SK-N-SH (cell line): ENCODE measurements around the gene CDC34. TPM values are rescaled to one million over a fixed set of nuclear protein-coding genes. Genes with fewer than 3 reads are reported as not detected.

Experiments
- CTCF ChIA-PET: fragments of 300-600, 350-600 bp; formaldehyde crosslinking; extraction: SDS; loops from one replicate; lab custom pipeline; 2021; lab: Yijun Ruan, JAX
- POLR2A ChIA-PET: fragments of 350-600 bp; sonication (Branson Sonifier 250); formaldehyde crosslinking; extraction: SDS; loops from one replicate; lab custom pipeline; 2020; ENCODE audit warnings: antibody characterized with exemption, inconsistent platforms; lab: Yijun Ruan, JAX
- DNase-seq: peaks from one replicate; pipeline ENCODE4 v3.0.0; 2012
- H2AFZ ChIP-seq: fragments of 200-600 bp; sonication (generic); 2 replicates; pipeline ENCODE4 v1.8.1; 2016; ENCODE audit warnings: antibody characterized with exemption, mild to moderate bottlenecking, low read depth
- H3F3A ChIP-seq: fragments of 200-600 bp; sonication (generic); replicated peaks from 2 replicates; pipeline ENCODE3; 2016; ENCODE audit warnings: antibody characterized with exemption, mild to moderate bottlenecking; ENCODE audit not compliant: insufficient read depth
- H3K27ac ChIP-seq, 2 experiments: fragments of 200-500 bp in 1 of 2; fragments of 200-600 bp in 1 of 2; sonication (Bioruptor generic) in 1 of 2; sonication (generic), shearing (Covaris generic) in 1 of 2; 2 replicates each; pipeline versions ENCODE4 v1.5.1 to v1.6.1; 2014 to 2016; ENCODE audit warnings: low read depth in 2 of 2, inconsistent platforms in 1 of 2, low read length in 1 of 2, mild to moderate bottlenecking in 1 of 2, mixed read lengths in 1 of 2
- H3K27me3 ChIP-seq: fragments of 200-600 bp; sonication (generic), shearing (Covaris generic); 2 replicates; pipeline ENCODE4 v1.6.1; 2016; ENCODE audit warnings: mixed run types; ENCODE audit not compliant: insufficient read depth
- H3K36me3 ChIP-seq, 2 experiments: fragments of 200-500 bp in 1 of 2; fragments of 200-600 bp in 1 of 2; sonication (Bioruptor generic) in 1 of 2; sonication (generic) in 1 of 2; replicated peaks in 1 of 2; 2 replicates each; pipeline versions ENCODE3 to v1.5.1; 2014 to 2016; ENCODE audit warnings: low read length in 1 of 2, mild to moderate bottlenecking in 1 of 2; ENCODE audit not compliant: insufficient read depth in 2 of 2, control insufficient read depth in 1 of 2
- H3K4me1 ChIP-seq, 2 experiments: fragments of 200-500 bp in 1 of 2; fragments of 200-600 bp in 1 of 2; sonication (Bioruptor generic) in 1 of 2; sonication (generic), shearing (Covaris generic) in 1 of 2; 2 replicates each; pipeline versions ENCODE4 v1.5.1 to v1.6.1; 2014 to 2016; ENCODE audit warnings: low read depth in 1 of 2, low read length in 1 of 2, mixed run types in 1 of 2; ENCODE audit not compliant: insufficient read depth in 2 of 2, control insufficient read depth in 1 of 2
- H3K4me2 ChIP-seq: fragments of 200-600 bp; sonication (generic), shearing (Covaris generic); 2 replicates; pipeline ENCODE4 v1.6.1; 2017; ENCODE audit warnings: mixed run types
- H3K4me3 ChIP-seq, 2 experiments: fragments of 200-500 bp in 1 of 2; fragments of 200-600 bp in 1 of 2; sonication (Bioruptor generic) in 1 of 2; sonication (generic), shearing (Covaris generic) in 1 of 2; 2 replicates each; pipeline versions ENCODE4 v1.5.1 to v1.8.1; 2014 to 2016; ENCODE audit warnings: low read depth in 2 of 2, inconsistent platforms in 1 of 2, low read length in 1 of 2, mild to moderate bottlenecking in 1 of 2, mixed read lengths in 1 of 2, moderate library complexity in 1 of 2
- H3K79me2 ChIP-seq: fragments of 200-600 bp; sonication (generic); 2 replicates; pipeline ENCODE4 v1.8.1; 2017; ENCODE audit warnings: mild to moderate bottlenecking; ENCODE audit not compliant: insufficient read depth
- H3K9ac ChIP-seq: fragments of 200-600 bp; sonication (generic); 2 replicates; pipeline ENCODE4 v1.6.1; 2017; ENCODE audit warnings: mixed run types
- H3K9me2 ChIP-seq: fragments of 200-600 bp; sonication (generic); 2 replicates; pipeline ENCODE4 v1.6.1; 2017; ENCODE audit warnings: mixed run types
- H3K9me3 ChIP-seq: fragments of 200-600 bp; sonication (generic); 2 replicates; pipeline ENCODE4 v1.6.1; 2017; ENCODE audit warnings: mixed run types, mild to moderate bottlenecking, moderate library complexity
- H4K20me1 ChIP-seq: fragments of 200-600 bp; sonication (generic); 2 replicates; pipeline ENCODE4 v1.6.1; 2017; ENCODE audit warnings: mild to moderate bottlenecking, mixed run types; ENCODE audit not compliant: insufficient read depth
- GATA2 ChIP-seq: sonication (generic); formaldehyde crosslinking; IDR thresholded peaks from 2 replicates; pipeline ENCODE4 v1.5.0; 2020; ENCODE audit warnings: mild to moderate bottlenecking, missing genetic modification reagents
- NFIC ChIP-seq: IDR thresholded peaks from 2 replicates; pipeline ENCODE4 v1.4.0; 2012; ENCODE audit warnings: borderline replicate concordance
- RAD21 ChIP-seq: IDR thresholded peaks from 2 replicates; pipeline ENCODE4 v1.6.1; 2012; ENCODE audit warnings: mild to moderate bottlenecking, low read length
- RFX5 ChIP-seq: IDR thresholded peaks from 2 replicates; pipeline ENCODE4 v1.6.1; 2012; ENCODE audit warnings: mild to moderate bottlenecking, improper control_type of control experiment, low read length
- SIN3A ChIP-seq: IDR thresholded peaks from 2 replicates; pipeline ENCODE4 v1.6.1; 2012; ENCODE audit warnings: low read depth, mild to moderate bottlenecking, low read length, moderate library complexity, borderline replicate concordance
- TEAD4 ChIP-seq: IDR thresholded peaks from 2 replicates; pipeline ENCODE4 v1.4.0; 2012; ENCODE audit warnings: mild to moderate bottlenecking, borderline replicate concordance; ENCODE audit not compliant: insufficient read depth
- WGBS: methylation state at CpG from one replicate; pipeline ENCODE4 v1.1.6; 2017; ENCODE audit warnings: low lambda C conversion rate; 5-methylcytosine and 5-hydroxymethylcytosine counted together
- polyA plus RNA-seq, 3 experiments: library from polyadenylated mRNA; depleted of rRNA; stranded (reverse); fragments of >200 nt; gene quantifications; 2 replicates each; pipeline ENCODE4 v1.2.3, GENCODE V29; 2012
- TF ChIP-seq, protein P1 (sequence below): IDR thresholded peaks from 2 replicates; pipeline ENCODE4 v1.4.0; 2012; ENCODE audit warnings: low read depth, borderline replicate concordance
- TF ChIP-seq, protein P2 (sequence below): fragments of 200-600 bp; sonication (generic); IDR thresholded peaks from 2 replicates; pipeline ENCODE4 v1.6.1; 2017; ENCODE audit warnings: antibody characterized with exemption, mild to moderate bottlenecking, moderate library complexity
- TF ChIP-seq, protein P3 (sequence below): fragments of 150-350 bp; IDR thresholded peaks from 2 replicates; pipeline ENCODE4 v1.6.1; 2017; ENCODE audit warnings: antibody characterized with exemption, low read length, low read depth, borderline replicate concordance
- TF ChIP-seq, protein P4 (sequence below): IDR thresholded peaks from 2 replicates; pipeline ENCODE4; 2012
- TF ChIP-seq, protein P5 (sequence below): fragments of 150-350 bp; IDR thresholded peaks from 2 replicates; pipeline ENCODE4 v1.6.1; 2016; ENCODE audit warnings: mild to moderate bottlenecking, low read depth, low read length

Gene CDC34
- polyA plus RNA-seq, 1 of the 3 experiments (the other 2 are of a cell fraction): 96.7 TPM

DNA sequence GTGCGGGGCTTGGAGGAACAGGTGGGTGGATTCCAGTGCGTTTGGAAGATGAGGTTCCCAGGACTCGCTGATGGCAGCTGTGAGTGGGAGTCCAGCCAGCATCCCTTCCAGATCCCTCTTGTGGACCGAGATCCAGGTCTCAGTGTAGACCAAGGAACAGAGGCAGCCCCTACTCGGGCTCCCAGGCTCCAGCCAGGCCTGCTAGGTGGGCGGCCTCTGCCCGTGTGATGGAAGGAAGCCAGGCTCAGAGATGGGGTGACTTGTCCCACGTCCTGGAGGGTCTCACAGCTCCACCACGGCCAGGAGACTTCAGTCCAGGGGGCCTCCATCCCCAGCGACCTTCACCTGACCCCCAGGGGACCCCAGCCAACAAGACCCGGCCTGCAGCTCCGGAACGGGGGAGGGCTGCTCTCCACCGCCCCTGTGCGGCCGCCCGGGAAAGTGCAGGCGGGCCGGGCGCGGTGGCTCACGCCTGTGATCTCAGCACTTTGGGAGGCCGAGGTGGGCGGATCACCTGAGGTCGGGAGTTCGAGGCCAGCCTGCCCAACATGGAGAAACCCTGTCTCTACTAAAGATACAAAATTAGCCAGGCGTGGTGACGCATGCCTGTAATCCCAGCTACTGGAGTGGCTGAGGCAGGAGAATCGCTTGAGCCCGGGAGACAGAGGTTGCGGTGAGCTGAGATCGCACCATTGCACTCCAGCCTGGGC lies 36.0 kb upstream of the CDC34 start:
- peak; percentile 84 for DNase-seq
- H3K36me3 ChIP-seq: no peaks in the 10 kb centered on the region
- no peaks in the 10 kb centered on the region for H4K20me1 ChIP-seq
- no peaks in the 10 kb centered on the region; a peak in 1 of 4 replicates for H3K4me1 ChIP-seq
- no peak overlapping the region for H2AFZ ChIP-seq
- TF ChIP-seq, protein P1, sequence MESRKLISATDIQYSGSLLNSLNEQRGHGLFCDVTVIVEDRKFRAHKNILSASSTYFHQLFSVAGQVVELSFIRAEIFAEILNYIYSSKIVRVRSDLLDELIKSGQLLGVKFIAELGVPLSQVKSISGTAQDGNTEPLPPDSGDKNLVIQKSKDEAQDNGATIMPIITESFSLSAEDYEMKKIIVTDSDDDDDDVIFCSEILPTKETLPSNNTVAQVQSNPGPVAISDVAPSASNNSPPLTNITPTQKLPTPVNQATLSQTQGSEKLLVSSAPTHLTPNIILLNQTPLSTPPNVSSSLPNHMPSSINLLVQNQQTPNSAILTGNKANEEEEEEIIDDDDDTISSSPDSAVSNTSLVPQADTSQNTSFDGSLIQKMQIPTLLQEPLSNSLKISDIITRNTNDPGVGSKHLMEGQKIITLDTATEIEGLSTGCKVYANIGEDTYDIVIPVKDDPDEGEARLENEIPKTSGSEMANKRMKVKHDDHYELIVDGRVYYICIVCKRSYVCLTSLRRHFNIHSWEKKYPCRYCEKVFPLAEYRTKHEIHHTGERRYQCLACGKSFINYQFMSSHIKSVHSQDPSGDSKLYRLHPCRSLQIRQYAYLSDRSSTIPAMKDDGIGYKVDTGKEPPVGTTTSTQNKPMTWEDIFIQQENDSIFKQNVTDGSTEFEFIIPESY: no peak
- no peak for TF ChIP-seq TEAD4
- TF ChIP-seq, protein P2, sequence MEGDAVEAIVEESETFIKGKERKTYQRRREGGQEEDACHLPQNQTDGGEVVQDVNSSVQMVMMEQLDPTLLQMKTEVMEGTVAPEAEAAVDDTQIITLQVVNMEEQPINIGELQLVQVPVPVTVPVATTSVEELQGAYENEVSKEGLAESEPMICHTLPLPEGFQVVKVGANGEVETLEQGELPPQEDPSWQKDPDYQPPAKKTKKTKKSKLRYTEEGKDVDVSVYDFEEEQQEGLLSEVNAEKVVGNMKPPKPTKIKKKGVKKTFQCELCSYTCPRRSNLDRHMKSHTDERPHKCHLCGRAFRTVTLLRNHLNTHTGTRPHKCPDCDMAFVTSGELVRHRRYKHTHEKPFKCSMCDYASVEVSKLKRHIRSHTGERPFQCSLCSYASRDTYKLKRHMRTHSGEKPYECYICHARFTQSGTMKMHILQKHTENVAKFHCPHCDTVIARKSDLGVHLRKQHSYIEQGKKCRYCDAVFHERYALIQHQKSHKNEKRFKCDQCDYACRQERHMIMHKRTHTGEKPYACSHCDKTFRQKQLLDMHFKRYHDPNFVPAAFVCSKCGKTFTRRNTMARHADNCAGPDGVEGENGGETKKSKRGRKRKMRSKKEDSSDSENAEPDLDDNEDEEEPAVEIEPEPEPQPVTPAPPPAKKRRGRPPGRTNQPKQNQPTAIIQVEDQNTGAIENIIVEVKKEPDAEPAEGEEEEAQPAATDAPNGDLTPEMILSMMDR: peak; percentile 72
- 0 out of 2 replicates have a peak, but pooled peaks have one; percentile 14 for TF ChIP-seq RAD21
- TF ChIP-seq, all 33 proteins: peak for 2
- 36% methylated on average over 20 of the region's 32 CpGs for WGBS
- Histone ChIP-seq H3K4me2 (no peak overlapping the region), H3K4me3 (peak overlapping the region in 1 of 2 experiments; percentile 49; a peak in 1 of 4 replicates), H3K27ac (no peak overlapping the region), H3K79me2 (no peaks in the 10 kb centered on the region), H3K9ac (no peak overlapping the region), H3F3A (peaks cover 9% of the 10 kb centered on the region), H3K9me2 (no peaks in the 10 kb centered on the region), H3K9me3 (no peaks in the 10 kb centered on the region), H3K27me3 (peaks cover 6% of the 10 kb centered on the region; the same call in 1 of the 2 replicates)
- ChIA-PET POLR2A (no interaction called here), CTCF (interaction anchor here (0.6 to 4.0 kb wide), 12 partner anchors 9 to 182 kb away, joined by 3 to 31 read pairs (median 4); partner anchors contain the start of gene TPGS1)

DNA sequence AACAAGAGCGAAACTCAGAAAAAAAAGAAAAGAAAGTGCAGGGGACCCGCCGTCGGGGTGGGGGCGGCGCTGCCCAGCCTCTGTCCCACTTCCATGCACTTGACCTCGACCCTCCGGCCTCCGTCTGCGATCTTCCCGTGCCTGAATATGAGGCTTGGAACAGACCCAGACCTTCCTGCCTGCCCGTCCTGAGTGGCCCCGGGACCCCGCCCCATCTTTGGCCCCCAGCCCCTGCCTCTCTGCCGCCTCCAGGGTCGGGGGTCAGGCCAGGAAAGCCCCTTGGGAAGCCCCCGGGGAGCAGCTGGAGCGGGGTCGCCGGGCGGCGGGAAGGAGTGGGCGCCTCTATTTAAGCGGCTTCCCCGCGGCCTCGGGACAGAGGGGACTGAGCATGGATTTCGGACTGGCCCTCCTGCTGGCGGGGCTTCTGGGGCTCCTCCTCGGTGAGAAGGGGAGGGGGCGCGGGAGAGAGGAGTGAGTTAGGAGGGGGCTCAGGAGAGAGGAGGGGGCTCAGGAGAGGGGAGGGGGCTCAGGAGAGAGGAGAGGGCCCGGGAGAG lies 35.4 kb upstream of the CDC34 start, which contains the start of gene MADCAM1:
MADCAM1 (plus strand) TSS at position 375 of the 554 bp plus-strand sequence; CDS start at position 389, 14 bp downstream.
- H3K27ac ChIP-seq: no peak within 1 kb of the TSS
- no peak within 1 kb of the TSS for H3K9ac ChIP-seq
- H3K27me3 ChIP-seq: peaks cover 6% of the 10 kb centered on the region; the same call in 1 of the 2 replicates
- ChIA-PET CTCF (interaction anchor here (0.7 to 4.0 kb wide), 5 partner anchors 11 to 112 kb away, joined by 3 to 31 read pairs (median 4); partner anchors contain the start of gene TPGS1), POLR2A (no interaction called here)
- no peaks in the 10 kb centered on the region; a peak in 1 of 4 replicates for H3K4me1 ChIP-seq
- DNase-seq: no peak
- no peak within 1 kb of the TSS for H2AFZ ChIP-seq
- H3K4me3 ChIP-seq: peak within 1 kb of the TSS in 1 of 2 experiments; percentile 49; a peak in 1 of 4 replicates
- H3K9me2 ChIP-seq: no peaks in the 10 kb centered on the region
- no peaks in the 10 kb centered on the region for H3K36me3 ChIP-seq
- TF ChIP-seq RFX5: no peak
- no peak for TF ChIP-seq TEAD4
- TF ChIP-seq NFIC: no peak
- TF ChIP-seq, protein P3, sequence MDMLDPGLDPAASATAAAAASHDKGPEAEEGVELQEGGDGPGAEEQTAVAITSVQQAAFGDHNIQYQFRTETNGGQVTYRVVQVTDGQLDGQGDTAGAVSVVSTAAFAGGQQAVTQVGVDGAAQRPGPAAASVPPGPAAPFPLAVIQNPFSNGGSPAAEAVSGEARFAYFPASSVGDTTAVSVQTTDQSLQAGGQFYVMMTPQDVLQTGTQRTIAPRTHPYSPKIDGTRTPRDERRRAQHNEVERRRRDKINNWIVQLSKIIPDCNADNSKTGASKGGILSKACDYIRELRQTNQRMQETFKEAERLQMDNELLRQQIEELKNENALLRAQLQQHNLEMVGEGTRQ: no peak
- TF ChIP-seq SIN3A: no peak
- TF ChIP-seq, protein P4, sequence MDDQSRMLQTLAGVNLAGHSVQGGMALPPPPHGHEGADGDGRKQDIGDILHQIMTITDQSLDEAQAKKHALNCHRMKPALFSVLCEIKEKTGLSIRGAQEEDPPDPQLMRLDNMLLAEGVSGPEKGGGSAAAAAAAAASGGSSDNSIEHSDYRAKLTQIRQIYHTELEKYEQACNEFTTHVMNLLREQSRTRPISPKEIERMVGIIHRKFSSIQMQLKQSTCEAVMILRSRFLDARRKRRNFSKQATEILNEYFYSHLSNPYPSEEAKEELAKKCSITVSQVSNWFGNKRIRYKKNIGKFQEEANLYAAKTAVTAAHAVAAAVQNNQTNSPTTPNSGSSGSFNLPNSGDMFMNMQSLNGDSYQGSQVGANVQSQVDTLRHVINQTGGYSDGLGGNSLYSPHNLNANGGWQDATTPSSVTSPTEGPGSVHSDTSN: no peak
- TF ChIP-seq, protein P5, sequence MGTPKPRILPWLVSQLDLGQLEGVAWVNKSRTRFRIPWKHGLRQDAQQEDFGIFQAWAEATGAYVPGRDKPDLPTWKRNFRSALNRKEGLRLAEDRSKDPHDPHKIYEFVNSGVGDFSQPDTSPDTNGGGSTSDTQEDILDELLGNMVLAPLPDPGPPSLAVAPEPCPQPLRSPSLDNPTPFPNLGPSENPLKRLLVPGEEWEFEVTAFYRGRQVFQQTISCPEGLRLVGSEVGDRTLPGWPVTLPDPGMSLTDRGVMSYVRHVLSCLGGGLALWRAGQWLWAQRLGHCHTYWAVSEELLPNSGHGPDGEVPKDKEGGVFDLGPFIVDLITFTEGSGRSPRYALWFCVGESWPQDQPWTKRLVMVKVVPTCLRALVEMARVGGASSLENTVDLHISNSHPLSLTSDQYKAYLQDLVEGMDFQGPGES: no peak
- no peak for TF ChIP-seq GATA2 (CRISPR knock-in tag)
- 37% methylated on average over 23 of the region's 33 CpGs for WGBS
- no peaks in the 10 kb centered on the region for H4K20me1 ChIP-seq
- H3K79me2 ChIP-seq: no peaks in the 10 kb centered on the region
- H3K9me3 ChIP-seq: no peaks in the 10 kb centered on the region
- peaks cover 8% of the 10 kb centered on the region for H3F3A ChIP-seq
- H3K4me2 ChIP-seq: no peak within 1 kb of the TSS
